ENCODE data around the gene EFNA3.

DNA sequence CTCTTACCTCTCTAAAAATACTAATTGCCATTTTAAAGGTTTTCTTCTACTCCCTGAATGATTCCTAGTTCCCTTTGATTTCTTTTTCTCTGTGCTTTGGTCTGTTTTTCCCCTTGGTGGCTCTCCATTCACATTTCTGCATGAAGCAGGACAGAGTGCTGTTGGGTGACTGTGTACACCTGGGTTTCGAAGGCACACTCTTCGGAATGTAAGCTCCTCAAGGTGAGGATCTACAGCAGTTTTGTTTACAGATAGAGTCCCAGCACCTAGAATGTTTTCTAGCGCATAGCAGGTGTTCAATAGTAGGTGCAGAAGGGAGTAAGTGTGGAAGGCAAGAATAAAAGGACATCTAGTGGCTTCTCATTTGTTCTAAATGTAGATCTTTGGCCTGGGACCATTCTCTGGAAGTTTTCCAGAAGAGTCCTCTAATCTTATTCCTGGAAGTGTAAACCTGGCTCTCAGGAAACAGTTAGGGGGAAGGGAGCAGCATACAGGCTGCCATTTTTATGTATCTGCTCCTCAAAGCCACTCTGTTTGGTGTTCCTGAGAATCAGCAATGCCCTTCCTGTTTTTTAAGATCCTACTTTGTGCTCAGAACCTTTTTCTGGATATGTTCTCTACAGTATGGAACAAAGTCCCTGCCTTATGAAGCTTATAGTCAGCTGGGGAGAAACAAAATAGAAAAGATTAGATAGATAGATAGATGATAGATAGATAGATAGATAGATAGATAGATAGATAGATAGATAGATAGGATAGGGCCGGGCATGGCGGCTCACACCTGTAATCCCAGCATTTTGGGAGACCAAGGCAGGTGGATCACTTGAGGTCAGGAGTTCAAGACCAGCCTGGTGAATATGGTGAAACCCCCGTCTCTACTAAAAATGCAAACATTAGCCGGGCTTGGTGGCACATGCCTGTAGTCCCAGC is 26.2 kb downstream of the EFNA3 start:
- TF ChIP-seq, protein P1, sequence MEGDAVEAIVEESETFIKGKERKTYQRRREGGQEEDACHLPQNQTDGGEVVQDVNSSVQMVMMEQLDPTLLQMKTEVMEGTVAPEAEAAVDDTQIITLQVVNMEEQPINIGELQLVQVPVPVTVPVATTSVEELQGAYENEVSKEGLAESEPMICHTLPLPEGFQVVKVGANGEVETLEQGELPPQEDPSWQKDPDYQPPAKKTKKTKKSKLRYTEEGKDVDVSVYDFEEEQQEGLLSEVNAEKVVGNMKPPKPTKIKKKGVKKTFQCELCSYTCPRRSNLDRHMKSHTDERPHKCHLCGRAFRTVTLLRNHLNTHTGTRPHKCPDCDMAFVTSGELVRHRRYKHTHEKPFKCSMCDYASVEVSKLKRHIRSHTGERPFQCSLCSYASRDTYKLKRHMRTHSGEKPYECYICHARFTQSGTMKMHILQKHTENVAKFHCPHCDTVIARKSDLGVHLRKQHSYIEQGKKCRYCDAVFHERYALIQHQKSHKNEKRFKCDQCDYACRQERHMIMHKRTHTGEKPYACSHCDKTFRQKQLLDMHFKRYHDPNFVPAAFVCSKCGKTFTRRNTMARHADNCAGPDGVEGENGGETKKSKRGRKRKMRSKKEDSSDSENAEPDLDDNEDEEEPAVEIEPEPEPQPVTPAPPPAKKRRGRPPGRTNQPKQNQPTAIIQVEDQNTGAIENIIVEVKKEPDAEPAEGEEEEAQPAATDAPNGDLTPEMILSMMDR (optimal IDR thresholded peaks at IDR 0.05 in 1 of 3, IDR thresholded peaks at IDR 0.05 in 1 of 3, conservative IDR thresholded peaks at IDR 0.05 in 1 of 3; ENCODE audit: extremely low read depth in 1 of 3, insufficient read depth in 2 of 3, low read length in 3 of 3) = no peak
- no peak for TF ChIP-seq EZH2 (IDR thresholded peaks at IDR 0.05; ENCODE audit: low read length)

Data from keratinocyte (primary cell).